T-helper 2 cell treated with Interferon-gamma antibody and Interleukin-4, amounts not matched to agents 5 μg/mL and 100 μg/mL, for 36 hours (primary cell): ENCODE results near the gene DPP6.

ENCODE experiments used
- DNase-seq: peaks from one replicate; pipeline ENCODE4 v3.0.0; 2021; ENCODE audit warnings: low spot score
- H3K27ac Mint-ChIP-seq: one replicate; pipeline ENCODE4 v1.8.0; 2021; ENCODE audit warnings: mild to moderate bottlenecking, mixed read lengths
- H3K27me3 Mint-ChIP-seq: one replicate; pipeline ENCODE4 v1.8.0; 2021; ENCODE audit warnings: low read depth, mixed read lengths
- H3K36me3 Mint-ChIP-seq: one replicate; pipeline ENCODE4 v1.8.0; 2021; ENCODE audit warnings: low read depth, mixed read lengths
- H3K4me1 Mint-ChIP-seq: one replicate; pipeline ENCODE4 v1.8.0; 2021; ENCODE audit warnings: low read depth, mixed read lengths
- H3K4me3 Mint-ChIP-seq: one replicate; pipeline ENCODE4 v1.8.0; 2022; ENCODE audit warnings: mild to moderate bottlenecking, moderate library complexity, mixed read lengths
- H3K9me3 Mint-ChIP-seq: one replicate; pipeline ENCODE4 v1.8.0; 2021; ENCODE audit warnings: mixed read lengths

The DPP6 gene

GRCh38 chr7:154769527-154769926 is 717.3 kb downstream of the DPP6 start:
- Mint-ChIP-seq H3K27ac (no peak overlapping the region), H3K4me1 (no peaks in the 10 kb centered on the region), H3K27me3 (no peaks in the 10 kb centered on the region), H3K9me3 (no peaks in the 10 kb centered on the region), H3K36me3 (no peaks in the 10 kb centered on the region), H3K4me3 (no peak overlapping the region)
- DNase-seq: no peak

- Mint-ChIP-seq H3K36me3 (no peaks in the 10 kb centered on the region), H3K9me3 (no peaks in the 10 kb centered on the region), H3K4me3 (no peak overlapping the region), H3K27ac (no peak overlapping the region), H3K27me3 (no peaks in the 10 kb centered on the region), H3K4me1 (no peaks in the 10 kb centered on the region)
- DNase-seq: no peak
These were observed 718.2 kb downstream of the DPP6 start for GRCh38 chr7:154770361-154770760.

- Mint-ChIP-seq H3K27me3 (no peaks in the 10 kb centered on the region), H3K4me3 (no peak overlapping the region), H3K36me3 (no peaks in the 10 kb centered on the region), H3K4me1 (no peaks in the 10 kb centered on the region), H3K27ac (no peak overlapping the region), H3K9me3 (no peaks in the 10 kb centered on the region)
- DNase-seq: no peak
These were observed 718.8 kb downstream of the DPP6 start for GRCh38 chr7:154770962-154771361.

- DNase-seq: no peak
- H3K27me3 Mint-ChIP-seq: no peaks in the 10 kb centered on the region
- H3K4me3 Mint-ChIP-seq: no peak overlapping the region
- no peak overlapping the region for H3K27ac Mint-ChIP-seq
- peaks cover 6% of the 10 kb centered on the region for H3K4me1 Mint-ChIP-seq
- H3K9me3 Mint-ChIP-seq: peaks cover 11% of the 10 kb centered on the region
- H3K36me3 Mint-ChIP-seq: no peaks in the 10 kb centered on the region
These were observed 722.2 kb downstream of the DPP6 start for GRCh38 chr7:154774303-154774969.

GRCh38 chr7:154775681-154776080 is 723.5 kb downstream of the DPP6 start:
- no peak for DNase-seq
- Mint-ChIP-seq H3K36me3 (no peaks in the 10 kb centered on the region), H3K4me1 (peaks cover 6% of the 10 kb centered on the region), H3K27me3 (no peaks in the 10 kb centered on the region), H3K4me3 (no peak overlapping the region), H3K27ac (no peak overlapping the region), H3K9me3 (peaks cover 16% of the 10 kb centered on the region)

GRCh38 chr7:154776350-154776749 is 724.2 kb downstream of the DPP6 start:
- Mint-ChIP-seq H3K4me1 (peaks cover 6% of the 10 kb centered on the region), H3K9me3 (peaks cover 16% of the 10 kb centered on the region), H3K27ac (no peak overlapping the region), H3K36me3 (no peaks in the 10 kb centered on the region), H3K4me3 (no peak overlapping the region), H3K27me3 (no peaks in the 10 kb centered on the region)
- no peak for DNase-seq

- no peak for DNase-seq
- Mint-ChIP-seq H3K4me1 (peaks cover 6% of the 10 kb centered on the region), H3K36me3 (no peaks in the 10 kb centered on the region), H3K27me3 (no peaks in the 10 kb centered on the region), H3K4me3 (no peak overlapping the region), H3K27ac (no peak overlapping the region), H3K9me3 (peaks cover 21% of the 10 kb centered on the region)
These were observed 724.8 kb downstream of the DPP6 start for GRCh38 chr7:154777023-154777422.

- Mint-ChIP-seq H3K4me3 (no peak overlapping the region), H3K27ac (no peak overlapping the region), H3K4me1 (peaks cover 6% of the 10 kb centered on the region), H3K36me3 (no peaks in the 10 kb centered on the region), H3K27me3 (no peaks in the 10 kb centered on the region), H3K9me3 (peaks cover 24% of the 10 kb centered on the region)
- no peak for DNase-seq
These were observed 725.3 kb downstream of the DPP6 start for GRCh38 chr7:154777489-154777888.

GRCh38 chr7:154777908-154778307 is 725.7 kb downstream of the DPP6 start:
- no peak for DNase-seq
- no peak overlapping the region for H3K27ac Mint-ChIP-seq
- H3K36me3 Mint-ChIP-seq: no peaks in the 10 kb centered on the region
- H3K4me1 Mint-ChIP-seq: peaks cover 6% of the 10 kb centered on the region
- peaks cover 24% of the 10 kb centered on the region for H3K9me3 Mint-ChIP-seq
- H3K4me3 Mint-ChIP-seq: no peak overlapping the region
- H3K27me3 Mint-ChIP-seq: no peaks in the 10 kb centered on the region

- no peaks in the 10 kb centered on the region for H3K27me3 Mint-ChIP-seq
- H3K27ac Mint-ChIP-seq: no peak overlapping the region
- peaks cover 32% of the 10 kb centered on the region for H3K9me3 Mint-ChIP-seq
- H3K4me3 Mint-ChIP-seq: no peak overlapping the region
- DNase-seq: no peak
- peaks cover under 1% of the 10 kb centered on the region for H3K4me1 Mint-ChIP-seq
- H3K36me3 Mint-ChIP-seq: no peaks in the 10 kb centered on the region
These were observed 729.4 kb downstream of the DPP6 start for GRCh38 chr7:154781369-154782303.

GRCh38 chr7:154783281-154783909 is 731.2 kb downstream of the DPP6 start:
- DNase-seq: no peak
- H3K27ac Mint-ChIP-seq: no peak overlapping the region
- H3K4me1 Mint-ChIP-seq: no peaks in the 10 kb centered on the region
- peaks cover 26% of the 10 kb centered on the region for H3K9me3 Mint-ChIP-seq
- no peaks in the 10 kb centered on the region for H3K27me3 Mint-ChIP-seq
- no peaks in the 10 kb centered on the region for H3K36me3 Mint-ChIP-seq
- H3K4me3 Mint-ChIP-seq: no peak overlapping the region

GRCh38 chr7:154785898-154786297 is 733.7 kb downstream of the DPP6 start:
- Mint-ChIP-seq H3K27me3 (peaks cover 4% of the 10 kb centered on the region), H3K4me1 (no peaks in the 10 kb centered on the region), H3K27ac (no peak overlapping the region), H3K36me3 (no peaks in the 10 kb centered on the region), H3K4me3 (no peak overlapping the region), H3K9me3 (peaks cover 16% of the 10 kb centered on the region)
- DNase-seq: no peak

GRCh38 chr7:154789404-154789803 is 737.2 kb downstream of the DPP6 start:
- Mint-ChIP-seq H3K4me1 (no peaks in the 10 kb centered on the region), H3K27me3 (peaks cover 4% of the 10 kb centered on the region), H3K36me3 (no peaks in the 10 kb centered on the region), H3K4me3 (no peak overlapping the region), H3K27ac (no peak overlapping the region), H3K9me3 (peaks cover 8% of the 10 kb centered on the region)
- no peak for DNase-seq

GRCh38 chr7:154791611-154792010 is 739.4 kb downstream of the DPP6 start:
- H3K4me3 Mint-ChIP-seq: no peak overlapping the region
- no peaks in the 10 kb centered on the region for H3K9me3 Mint-ChIP-seq

More at GRCh38 chr7:154791611-154792010, 739.4 kb downstream of the DPP6 start:
- H3K36me3 Mint-ChIP-seq: no peaks in the 10 kb centered on the region
- peaks cover 4% of the 10 kb centered on the region for H3K27me3 Mint-ChIP-seq
- no peak overlapping the region for H3K27ac Mint-ChIP-seq
- no peaks in the 10 kb centered on the region for H3K4me1 Mint-ChIP-seq
- DNase-seq: no peak
